Natural killer cell (primary cell): ENCODE measurements around the gene ACSM3. TPM values are rescaled to one million over a fixed set of nuclear protein-coding genes. Genes with fewer than 3 reads are reported as not detected.
A peak's percentile ranks its signal among the peaks of the same experiment; 100 is the strongest.

Source experiments
- ATAC-seq, 3 donors: fragments of 150-1000 bp in 2 of 3; fragments of 200-7000 bp in 1 of 3; cut with Tn5 transposase; 1 replicate in 1 of 3; 2 replicates in 2 of 3; pipeline ENCODE4 v1.10.0; 2021; ENCODE audit warnings: mild to moderate bottlenecking in 2 of 3, moderate library complexity in 2 of 3
- DNase-seq, 2 donors: peaks; one replicate each; pipeline versions ENCODE4 v3.0.0 to v3.0.0-alpha.2; 2013 to 2021; ENCODE audit warnings: mixed read lengths in 1 of 2
- H3K27ac ChIP-seq: one replicate; pipeline ENCODE4 v1.5.1; 2013; ENCODE audit warnings: mild to moderate bottlenecking, low read length
- H3K27me3 ChIP-seq: one replicate; pipeline ENCODE4 v1.6.1; 2013; ENCODE audit warnings: low read length; ENCODE audit not compliant: control insufficient read depth, insufficient read depth
- H3K36me3 ChIP-seq: one replicate; pipeline ENCODE4 v1.6.1; 2013; ENCODE audit warnings: low read length; ENCODE audit not compliant: control insufficient read depth, insufficient read depth
- H3K4me1 ChIP-seq: one replicate; pipeline ENCODE4 v1.6.1; 2013; ENCODE audit warnings: low read length; ENCODE audit not compliant: control insufficient read depth, insufficient read depth
- H3K4me3 ChIP-seq: one replicate; pipeline ENCODE4 v1.5.1; 2013; ENCODE audit warnings: low read length
- H3K9me3 ChIP-seq: one replicate; pipeline ENCODE4 v1.6.1; 2013; ENCODE audit warnings: low read length; ENCODE audit not compliant: control insufficient read depth, insufficient read depth
- H3K27ac Mint-ChIP-seq, 2 donors: one replicate each; pipeline ENCODE4 v1.8.0; 2022; ENCODE audit warnings: mild to moderate bottlenecking in 2 of 2, mixed read lengths in 2 of 2, moderate library complexity in 1 of 2
- H3K27me3 Mint-ChIP-seq, 2 donors: one replicate each; pipeline ENCODE4 v1.8.0; 2022; ENCODE audit warnings: low read depth in 2 of 2, mixed read lengths in 2 of 2
- H3K36me3 Mint-ChIP-seq: one replicate; pipeline ENCODE4 v1.8.0; 2022; ENCODE audit warnings: mixed read lengths
- H3K4me1 Mint-ChIP-seq, 2 donors: one replicate each; pipeline ENCODE4 v1.8.0; 2022; ENCODE audit warnings: mixed read lengths in 2 of 2
- H3K4me3 Mint-ChIP-seq: one replicate; pipeline ENCODE4 v1.8.0; 2022; ENCODE audit warnings: mild to moderate bottlenecking, moderate library complexity, mixed read lengths
- H3K9me3 Mint-ChIP-seq, 2 donors: one replicate each; pipeline ENCODE4 v1.8.0; 2022; ENCODE audit warnings: mixed read lengths in 2 of 2
- WGBS: methylation state at CpG from one replicate; pipeline ENCODE4 v1.1.7; 2013; ENCODE audit warnings: missing lambda C conversion rate; ENCODE audit not compliant: insufficient coverage; 5-methylcytosine and 5-hydroxymethylcytosine counted together
- intact Hi-C: fragments of 100-400 bp; cut with micrococcal nuclease; formaldehyde crosslinking; loops from one replicate; pipeline ENCODE4 v1.14.2; 2022
- total RNA-seq, 4 donors: library from RNA; stranded (reverse); fragments of 120-200 nt in 1 of 4; gene quantifications; one replicate each; pipeline versions ENCODE4 v1.2.3 to v1.2.4, GENCODE V29; 2013 to 2022
- TF ChIP-seq, protein P1 (sequence below): fragments of 200-600 bp; IDR thresholded peaks from one replicate; pipeline ENCODE4 v1.8.0; 2022; ENCODE audit warnings: antibody characterized with exemption

The ACSM3 gene
- total RNA-seq, 3 donors from 2014 or later (not counting 1 experiment from before 2014, with no cell fraction given), result 3.7 to 4.4 (median 4.4) TPM

DNA sequence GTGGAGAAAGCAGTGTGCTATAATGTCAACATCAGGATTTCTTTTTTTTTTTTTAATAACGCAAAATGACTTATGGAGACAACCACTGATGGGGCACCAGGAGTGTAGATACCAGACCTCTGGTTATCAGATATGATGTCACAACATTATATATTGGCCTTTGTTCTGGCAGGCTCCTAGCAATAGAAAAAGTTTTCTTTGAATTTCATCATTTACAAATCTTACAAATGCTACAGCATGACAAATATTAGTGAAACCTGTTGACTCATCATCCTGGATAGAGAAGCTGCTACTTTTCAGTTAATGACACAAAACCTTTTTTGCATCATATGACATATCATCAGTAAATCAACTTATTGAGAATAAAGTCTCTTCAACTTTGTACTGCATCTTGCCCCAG, 28.3 kb upstream of the ACSM3 start:
- Mint-ChIP-seq H3K4me1 (peaks cover 17 to 18% of the 10 kb centered on the region in 2 donors), H3K4me3 (no peak overlapping the region), H3K27me3 (no peaks in the 10 kb centered on the region), H3K27ac (no peak overlapping the region), H3K9me3 (no peaks in the 10 kb centered on the region), H3K36me3 (peaks cover 28% of the 10 kb centered on the region)
- H3K4me3 ChIP-seq, result no peak overlapping the region
- no peak overlapping the region for H3K27ac ChIP-seq
- no peak for ATAC-seq
- no peak for DNase-seq
- H3K27me3 ChIP-seq, result no peaks in the 10 kb centered on the region
- H3K9me3 ChIP-seq, result no peaks in the 10 kb centered on the region
- peaks cover 53% of the 10 kb centered on the region for H3K36me3 ChIP-seq
- WGBS, result 100% methylated on average over 1 of the region's 1 CpG
- intact Hi-C loops, result no loop called here
- TF ChIP-seq, protein P1, sequence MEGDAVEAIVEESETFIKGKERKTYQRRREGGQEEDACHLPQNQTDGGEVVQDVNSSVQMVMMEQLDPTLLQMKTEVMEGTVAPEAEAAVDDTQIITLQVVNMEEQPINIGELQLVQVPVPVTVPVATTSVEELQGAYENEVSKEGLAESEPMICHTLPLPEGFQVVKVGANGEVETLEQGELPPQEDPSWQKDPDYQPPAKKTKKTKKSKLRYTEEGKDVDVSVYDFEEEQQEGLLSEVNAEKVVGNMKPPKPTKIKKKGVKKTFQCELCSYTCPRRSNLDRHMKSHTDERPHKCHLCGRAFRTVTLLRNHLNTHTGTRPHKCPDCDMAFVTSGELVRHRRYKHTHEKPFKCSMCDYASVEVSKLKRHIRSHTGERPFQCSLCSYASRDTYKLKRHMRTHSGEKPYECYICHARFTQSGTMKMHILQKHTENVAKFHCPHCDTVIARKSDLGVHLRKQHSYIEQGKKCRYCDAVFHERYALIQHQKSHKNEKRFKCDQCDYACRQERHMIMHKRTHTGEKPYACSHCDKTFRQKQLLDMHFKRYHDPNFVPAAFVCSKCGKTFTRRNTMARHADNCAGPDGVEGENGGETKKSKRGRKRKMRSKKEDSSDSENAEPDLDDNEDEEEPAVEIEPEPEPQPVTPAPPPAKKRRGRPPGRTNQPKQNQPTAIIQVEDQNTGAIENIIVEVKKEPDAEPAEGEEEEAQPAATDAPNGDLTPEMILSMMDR, result no peak
- peaks cover 10% of the 10 kb centered on the region for H3K4me1 ChIP-seq

DNA sequence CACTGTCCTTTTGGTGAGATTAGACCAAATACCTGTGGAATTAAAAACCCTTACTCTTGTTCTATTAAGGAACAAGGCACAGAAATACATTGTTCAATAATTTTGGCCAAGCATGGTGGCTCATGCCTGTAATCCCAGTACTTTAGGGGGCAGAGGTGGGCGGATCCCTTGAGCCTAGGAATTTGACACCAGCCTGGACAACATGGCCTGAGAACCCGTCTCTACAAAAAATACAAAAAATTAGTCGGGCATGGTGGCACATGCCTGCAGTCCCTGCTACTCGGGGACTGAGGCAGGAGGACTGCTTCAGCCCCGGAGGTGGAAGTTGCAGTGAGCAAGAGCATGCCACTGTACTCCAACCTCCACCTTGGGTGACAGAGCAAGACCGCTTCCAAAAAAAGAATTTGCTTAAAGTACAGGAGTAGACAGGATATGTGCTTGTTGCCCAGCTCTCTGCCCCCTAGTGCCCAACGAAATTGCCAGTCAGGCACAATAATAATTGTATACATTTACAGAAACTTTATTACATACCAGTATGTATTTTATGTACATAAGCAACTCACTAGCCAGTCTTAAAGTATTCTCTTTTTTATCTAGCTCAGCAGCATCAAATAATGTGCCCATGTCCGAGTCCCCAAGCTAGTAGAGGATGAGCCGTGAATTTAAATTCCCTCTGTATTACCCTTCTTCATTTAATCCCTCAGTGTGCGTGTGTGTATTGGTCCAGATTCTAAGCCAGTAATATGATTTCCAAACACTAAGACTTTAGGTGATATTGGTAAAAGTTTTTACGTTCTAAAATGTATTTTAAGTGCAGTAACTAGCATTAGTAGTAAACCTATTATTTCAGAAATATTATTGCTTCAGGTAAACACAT, 23.6 kb upstream of the ACSM3 start:
- Mint-ChIP-seq H3K36me3 (peaks cover 20% of the 10 kb centered on the region), H3K4me3 (peak overlapping the region; percentile 96), H3K9me3 (no peaks in the 10 kb centered on the region), H3K27me3 (no peaks in the 10 kb centered on the region), H3K4me1 (peaks cover 24 to 31% of the 10 kb centered on the region in 2 donors), H3K27ac (peak overlapping the region; percentile 90 to 94)
- peak overlapping the region; percentile 99 for H3K27ac ChIP-seq
- 43% methylated on average over 9 of the region's 11 CpGs for WGBS
- DNase-seq, result peak in 1 of 2 donors; percentile 49
- H3K9me3 ChIP-seq, result no peaks in the 10 kb centered on the region
- ATAC-seq, result no peak
- H3K4me1 ChIP-seq, result peaks cover 22% of the 10 kb centered on the region
- H3K27me3 ChIP-seq, result no peaks in the 10 kb centered on the region
- intact Hi-C loops, result loop anchor here (2.0 kb wide), 1 partner anchor 161 kb away; the partner anchor contains the start of genes DCUN1D3 and LYRM1
- H3K4me3 ChIP-seq, result peak overlapping the region; percentile 100
- H3K36me3 ChIP-seq, result peaks cover 41% of the 10 kb centered on the region
- TF ChIP-seq, protein P1, result peak; percentile 14

- peak overlapping the region; percentile 99 for H3K27ac ChIP-seq
- ATAC-seq (peak; percentile 82 to 93 (median 85)), DNase-seq (peak; percentile 91 to 96)
- intact Hi-C loops, result loop anchor here (1.0 to 2.0 kb wide), 3 partner anchors 22 to 160 kb away; partner anchors contain the start of genes DCUN1D3, ERI2, LYRM1 and REXO5
- H3K4me3 Mint-ChIP-seq, result peak overlapping the region; percentile 96
- no peaks in the 10 kb centered on the region for H3K27me3 Mint-ChIP-seq
- H3K4me3 ChIP-seq, result peak overlapping the region; percentile 100
- peaks cover 22% of the 10 kb centered on the region for H3K4me1 ChIP-seq
- TF ChIP-seq, protein P1, result no peak
- H3K36me3 ChIP-seq, result peaks cover 33% of the 10 kb centered on the region
- H3K36me3 Mint-ChIP-seq, result peaks cover 14% of the 10 kb centered on the region
- under 1% methylated on average over 36 of the region's 36 CpGs for WGBS
- H3K27ac Mint-ChIP-seq, result peak overlapping the region; percentile 90 to 94
- no peaks in the 10 kb centered on the region for H3K27me3 ChIP-seq
- no peaks in the 10 kb centered on the region for H3K9me3 Mint-ChIP-seq
- peaks cover 19 to 31% of the 10 kb centered on the region in 2 donors for H3K4me1 Mint-ChIP-seq
- no peaks in the 10 kb centered on the region for H3K9me3 ChIP-seq
Measured at GRCh38 chr16:20740901-20741521, 22.8 kb upstream of the ACSM3 start.
